HCT116 (cell line): ENCODE data around the gene ECE2.

ENCODE experiments used
- CEBPB ChIP-seq: IDR thresholded peaks from 2 replicates; pipeline ENCODE4 v1.6.1; 2012; ENCODE audit warnings: low read depth
- EGR1 ChIP-seq: IDR thresholded peaks from 2 replicates; pipeline ENCODE4 v1.6.1; 2012; ENCODE audit warnings: low read depth
- EZH2 ChIP-seq: fragments of 200-600 bp; sonication (generic); IDR thresholded peaks from 2 replicates; pipeline ENCODE4 v1.6.1; 2017; ENCODE audit warnings: antibody characterized with exemption, mixed run types
- JUND ChIP-seq: IDR thresholded peaks from 2 replicates; pipeline ENCODE4 v1.6.1; 2012
- POLR2A ChIP-seq: IDR thresholded peaks from 2 replicates; pipeline ENCODE4 v1.7.0; 2011; ENCODE audit warnings: borderline replicate concordance; ENCODE audit not compliant: insufficient read depth, insufficient read length; ENCODE audit errors: extremely low read depth
- POLR2AphosphoS5 ChIP-seq: IDR thresholded peaks from 2 replicates; pipeline ENCODE4 v1.6.1; 2011; ENCODE audit warnings: mild to moderate bottlenecking, low read depth, low read length, moderate library complexity
- SP1 ChIP-seq: IDR thresholded peaks from 2 replicates; pipeline ENCODE4 v1.6.1; 2012; ENCODE audit warnings: low read depth
- YY1 ChIP-seq: IDR thresholded peaks from 2 replicates; pipeline ENCODE4 v1.6.1; 2011; ENCODE audit warnings: low read length, low read depth, moderate library complexity, mild to moderate bottlenecking; ENCODE audit not compliant: insufficient replicate concordance; ENCODE audit errors: extremely low read depth
- TF ChIP-seq, protein P1 (sequence below), 3 experiments: fragments of 200-600 bp in 1 of 3; sonication (generic) in 1 of 3; IDR thresholded peaks in 2 of 3; conservative IDR thresholded peaks in 1 of 3; 2 replicates each; pipeline ENCODE4 v1.5.1; 2012 to 2017; ENCODE audit warnings: low read depth in 2 of 3, low read length in 2 of 3, antibody characterized with exemption in 1 of 3, borderline replicate concordance in 1 of 3, control low read depth in 1 of 3, mild to moderate bottlenecking in 1 of 3, mixed read lengths in 1 of 3, mixed run types in 1 of 3, moderate library complexity in 1 of 3; ENCODE audit not compliant: insufficient read depth in 1 of 3
- TF ChIP-seq, protein P2 (sequence below): IDR thresholded peaks from 2 replicates; pipeline ENCODE4 v1.6.1; 2012
- TF ChIP-seq, protein P3 (sequence below): IDR thresholded peaks from 2 replicates; pipeline ENCODE4 v1.6.1; 2012
- TF ChIP-seq, protein P4 (sequence below): IDR thresholded peaks from 2 replicates; pipeline ENCODE4 v1.6.1; 2012; ENCODE audit warnings: low read depth
- TF ChIP-seq, protein P5 (sequence below): IDR thresholded peaks from 2 replicates; pipeline ENCODE4 v1.6.1; 2011; ENCODE audit warnings: mild to moderate bottlenecking, low read length, moderate library complexity; ENCODE audit not compliant: insufficient replicate concordance; ENCODE audit errors: extremely low read depth

DNA sequence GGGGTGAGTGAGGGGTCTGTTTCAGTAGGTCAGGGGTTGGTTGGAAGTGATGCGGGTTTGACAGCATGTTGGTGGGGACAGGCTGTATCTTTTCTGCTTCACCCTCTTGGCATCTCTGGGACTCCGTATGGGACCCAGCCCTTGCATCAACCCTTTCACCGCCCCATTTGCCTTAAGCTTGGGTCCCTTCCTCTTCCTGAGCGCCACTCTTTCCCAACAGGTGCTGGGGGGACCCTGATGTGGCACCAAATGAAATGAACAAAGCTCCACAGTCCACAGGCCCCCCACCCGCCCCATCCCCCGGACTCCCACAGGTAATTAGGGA lies 39.7 kb downstream of the ECE2 start:
- TF ChIP-seq, protein P1, sequence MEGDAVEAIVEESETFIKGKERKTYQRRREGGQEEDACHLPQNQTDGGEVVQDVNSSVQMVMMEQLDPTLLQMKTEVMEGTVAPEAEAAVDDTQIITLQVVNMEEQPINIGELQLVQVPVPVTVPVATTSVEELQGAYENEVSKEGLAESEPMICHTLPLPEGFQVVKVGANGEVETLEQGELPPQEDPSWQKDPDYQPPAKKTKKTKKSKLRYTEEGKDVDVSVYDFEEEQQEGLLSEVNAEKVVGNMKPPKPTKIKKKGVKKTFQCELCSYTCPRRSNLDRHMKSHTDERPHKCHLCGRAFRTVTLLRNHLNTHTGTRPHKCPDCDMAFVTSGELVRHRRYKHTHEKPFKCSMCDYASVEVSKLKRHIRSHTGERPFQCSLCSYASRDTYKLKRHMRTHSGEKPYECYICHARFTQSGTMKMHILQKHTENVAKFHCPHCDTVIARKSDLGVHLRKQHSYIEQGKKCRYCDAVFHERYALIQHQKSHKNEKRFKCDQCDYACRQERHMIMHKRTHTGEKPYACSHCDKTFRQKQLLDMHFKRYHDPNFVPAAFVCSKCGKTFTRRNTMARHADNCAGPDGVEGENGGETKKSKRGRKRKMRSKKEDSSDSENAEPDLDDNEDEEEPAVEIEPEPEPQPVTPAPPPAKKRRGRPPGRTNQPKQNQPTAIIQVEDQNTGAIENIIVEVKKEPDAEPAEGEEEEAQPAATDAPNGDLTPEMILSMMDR (IDR thresholded peaks at IDR 0.05 in 2 of 3, conservative IDR thresholded peaks at IDR 0.05 in 1 of 3; ENCODE audit: borderline replicate concordance in 1 of 3, insufficient read depth in 1 of 3, low read depth in 2 of 3, low read length in 2 of 3): no peak
- TF ChIP-seq POLR2A (no peak), YY1 (no peak), EZH2 (no peak), CEBPB (no peak), SP1 (no peak), EGR1 (no peak), POLR2AphosphoS5 (no peak), JUND (no peak)
- TF ChIP-seq, protein P2, sequence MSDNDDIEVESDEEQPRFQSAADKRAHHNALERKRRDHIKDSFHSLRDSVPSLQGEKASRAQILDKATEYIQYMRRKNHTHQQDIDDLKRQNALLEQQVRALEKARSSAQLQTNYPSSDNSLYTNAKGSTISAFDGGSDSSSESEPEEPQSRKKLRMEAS: no peak
- TF ChIP-seq, protein P3, sequence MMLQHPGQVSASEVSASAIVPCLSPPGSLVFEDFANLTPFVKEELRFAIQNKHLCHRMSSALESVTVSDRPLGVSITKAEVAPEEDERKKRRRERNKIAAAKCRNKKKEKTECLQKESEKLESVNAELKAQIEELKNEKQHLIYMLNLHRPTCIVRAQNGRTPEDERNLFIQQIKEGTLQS: no peak
- TF ChIP-seq, protein P4, sequence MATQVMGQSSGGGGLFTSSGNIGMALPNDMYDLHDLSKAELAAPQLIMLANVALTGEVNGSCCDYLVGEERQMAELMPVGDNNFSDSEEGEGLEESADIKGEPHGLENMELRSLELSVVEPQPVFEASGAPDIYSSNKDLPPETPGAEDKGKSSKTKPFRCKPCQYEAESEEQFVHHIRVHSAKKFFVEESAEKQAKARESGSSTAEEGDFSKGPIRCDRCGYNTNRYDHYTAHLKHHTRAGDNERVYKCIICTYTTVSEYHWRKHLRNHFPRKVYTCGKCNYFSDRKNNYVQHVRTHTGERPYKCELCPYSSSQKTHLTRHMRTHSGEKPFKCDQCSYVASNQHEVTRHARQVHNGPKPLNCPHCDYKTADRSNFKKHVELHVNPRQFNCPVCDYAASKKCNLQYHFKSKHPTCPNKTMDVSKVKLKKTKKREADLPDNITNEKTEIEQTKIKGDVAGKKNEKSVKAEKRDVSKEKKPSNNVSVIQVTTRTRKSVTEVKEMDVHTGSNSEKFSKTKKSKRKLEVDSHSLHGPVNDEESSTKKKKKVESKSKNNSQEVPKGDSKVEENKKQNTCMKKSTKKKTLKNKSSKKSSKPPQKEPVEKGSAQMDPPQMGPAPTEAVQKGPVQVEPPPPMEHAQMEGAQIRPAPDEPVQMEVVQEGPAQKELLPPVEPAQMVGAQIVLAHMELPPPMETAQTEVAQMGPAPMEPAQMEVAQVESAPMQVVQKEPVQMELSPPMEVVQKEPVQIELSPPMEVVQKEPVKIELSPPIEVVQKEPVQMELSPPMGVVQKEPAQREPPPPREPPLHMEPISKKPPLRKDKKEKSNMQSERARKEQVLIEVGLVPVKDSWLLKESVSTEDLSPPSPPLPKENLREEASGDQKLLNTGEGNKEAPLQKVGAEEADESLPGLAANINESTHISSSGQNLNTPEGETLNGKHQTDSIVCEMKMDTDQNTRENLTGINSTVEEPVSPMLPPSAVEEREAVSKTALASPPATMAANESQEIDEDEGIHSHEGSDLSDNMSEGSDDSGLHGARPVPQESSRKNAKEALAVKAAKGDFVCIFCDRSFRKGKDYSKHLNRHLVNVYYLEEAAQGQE: no peak
- TF ChIP-seq, protein P5, sequence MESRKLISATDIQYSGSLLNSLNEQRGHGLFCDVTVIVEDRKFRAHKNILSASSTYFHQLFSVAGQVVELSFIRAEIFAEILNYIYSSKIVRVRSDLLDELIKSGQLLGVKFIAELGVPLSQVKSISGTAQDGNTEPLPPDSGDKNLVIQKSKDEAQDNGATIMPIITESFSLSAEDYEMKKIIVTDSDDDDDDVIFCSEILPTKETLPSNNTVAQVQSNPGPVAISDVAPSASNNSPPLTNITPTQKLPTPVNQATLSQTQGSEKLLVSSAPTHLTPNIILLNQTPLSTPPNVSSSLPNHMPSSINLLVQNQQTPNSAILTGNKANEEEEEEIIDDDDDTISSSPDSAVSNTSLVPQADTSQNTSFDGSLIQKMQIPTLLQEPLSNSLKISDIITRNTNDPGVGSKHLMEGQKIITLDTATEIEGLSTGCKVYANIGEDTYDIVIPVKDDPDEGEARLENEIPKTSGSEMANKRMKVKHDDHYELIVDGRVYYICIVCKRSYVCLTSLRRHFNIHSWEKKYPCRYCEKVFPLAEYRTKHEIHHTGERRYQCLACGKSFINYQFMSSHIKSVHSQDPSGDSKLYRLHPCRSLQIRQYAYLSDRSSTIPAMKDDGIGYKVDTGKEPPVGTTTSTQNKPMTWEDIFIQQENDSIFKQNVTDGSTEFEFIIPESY: no peak
